Vagina (tissue), 2 donors: Measurements from ENCODE around the gene SHISA5.

Experiments
- POLR2A ChIP-seq, 2 donors: fragments of 450-650 bp; IDR thresholded peaks; one replicate each; pipeline ENCODE4 v1.6.1; 2017; ENCODE audit warnings: antibody characterized with exemption in 2 of 2, mild to moderate bottlenecking in 2 of 2, moderate library complexity in 2 of 2
- TF ChIP-seq, protein P1 (sequence below), 3 experiments: fragments of 450-650 bp in 2 of 3; fragments of 200-600 bp in 1 of 3; sonication (generic) in 1 of 3; IDR thresholded peaks; one replicate each; pipeline ENCODE4 v1.5.1; 2017 to 2019; ENCODE audit warnings: antibody characterized with exemption in 3 of 3, mild to moderate bottlenecking in 2 of 3, moderate library complexity in 2 of 3

GRCh38 chr3:48422681-48423080, 81.3 kb downstream of the SHISA5 start:
- TF ChIP-seq, protein P1, sequence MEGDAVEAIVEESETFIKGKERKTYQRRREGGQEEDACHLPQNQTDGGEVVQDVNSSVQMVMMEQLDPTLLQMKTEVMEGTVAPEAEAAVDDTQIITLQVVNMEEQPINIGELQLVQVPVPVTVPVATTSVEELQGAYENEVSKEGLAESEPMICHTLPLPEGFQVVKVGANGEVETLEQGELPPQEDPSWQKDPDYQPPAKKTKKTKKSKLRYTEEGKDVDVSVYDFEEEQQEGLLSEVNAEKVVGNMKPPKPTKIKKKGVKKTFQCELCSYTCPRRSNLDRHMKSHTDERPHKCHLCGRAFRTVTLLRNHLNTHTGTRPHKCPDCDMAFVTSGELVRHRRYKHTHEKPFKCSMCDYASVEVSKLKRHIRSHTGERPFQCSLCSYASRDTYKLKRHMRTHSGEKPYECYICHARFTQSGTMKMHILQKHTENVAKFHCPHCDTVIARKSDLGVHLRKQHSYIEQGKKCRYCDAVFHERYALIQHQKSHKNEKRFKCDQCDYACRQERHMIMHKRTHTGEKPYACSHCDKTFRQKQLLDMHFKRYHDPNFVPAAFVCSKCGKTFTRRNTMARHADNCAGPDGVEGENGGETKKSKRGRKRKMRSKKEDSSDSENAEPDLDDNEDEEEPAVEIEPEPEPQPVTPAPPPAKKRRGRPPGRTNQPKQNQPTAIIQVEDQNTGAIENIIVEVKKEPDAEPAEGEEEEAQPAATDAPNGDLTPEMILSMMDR (IDR thresholded peaks at IDR 0.05) = no peak
- no peak for TF ChIP-seq POLR2A (IDR thresholded peaks at IDR 0.05)
